Transverse colon (tissue), 4 donors: ENCODE data around the gene RAPGEF2.

Experiments
- EP300 ChIP-seq: sonication (generic); formaldehyde crosslinking; IDR thresholded peaks from one replicate; pipeline ENCODE4 v1.6.1; 2017; ENCODE audit warnings: antibody characterized with exemption, low read depth
- POLR2A ChIP-seq: fragments of 450-650 bp; IDR thresholded peaks from one replicate; pipeline ENCODE4 v1.6.1; 2016; ENCODE audit warnings: antibody characterized with exemption, mild to moderate bottlenecking, moderate library complexity
- POLR2AphosphoS5 ChIP-seq, 3 donors: sonication (generic); formaldehyde crosslinking; IDR thresholded peaks; one replicate each; pipeline ENCODE4 v1.6.1; 2016; ENCODE audit warnings: antibody characterized with exemption in 3 of 3
- TF ChIP-seq, protein P1 (sequence below), 5 experiments: fragments of 200-600 bp in 3 of 5; fragments of 450-650 bp in 2 of 5; sonication (generic) in 3 of 5; IDR thresholded peaks; 1 replicate in 2 of 5; 2 replicates in 3 of 5; pipeline ENCODE4 v1.5.1; 2016 to 2017; ENCODE audit warnings: antibody characterized with exemption in 5 of 5, inconsistent platforms in 3 of 5, mild to moderate bottlenecking in 2 of 5, moderate library complexity in 1 of 5

- TF ChIP-seq, protein P1, sequence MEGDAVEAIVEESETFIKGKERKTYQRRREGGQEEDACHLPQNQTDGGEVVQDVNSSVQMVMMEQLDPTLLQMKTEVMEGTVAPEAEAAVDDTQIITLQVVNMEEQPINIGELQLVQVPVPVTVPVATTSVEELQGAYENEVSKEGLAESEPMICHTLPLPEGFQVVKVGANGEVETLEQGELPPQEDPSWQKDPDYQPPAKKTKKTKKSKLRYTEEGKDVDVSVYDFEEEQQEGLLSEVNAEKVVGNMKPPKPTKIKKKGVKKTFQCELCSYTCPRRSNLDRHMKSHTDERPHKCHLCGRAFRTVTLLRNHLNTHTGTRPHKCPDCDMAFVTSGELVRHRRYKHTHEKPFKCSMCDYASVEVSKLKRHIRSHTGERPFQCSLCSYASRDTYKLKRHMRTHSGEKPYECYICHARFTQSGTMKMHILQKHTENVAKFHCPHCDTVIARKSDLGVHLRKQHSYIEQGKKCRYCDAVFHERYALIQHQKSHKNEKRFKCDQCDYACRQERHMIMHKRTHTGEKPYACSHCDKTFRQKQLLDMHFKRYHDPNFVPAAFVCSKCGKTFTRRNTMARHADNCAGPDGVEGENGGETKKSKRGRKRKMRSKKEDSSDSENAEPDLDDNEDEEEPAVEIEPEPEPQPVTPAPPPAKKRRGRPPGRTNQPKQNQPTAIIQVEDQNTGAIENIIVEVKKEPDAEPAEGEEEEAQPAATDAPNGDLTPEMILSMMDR (IDR thresholded peaks at IDR 0.05): no peak
- TF ChIP-seq POLR2AphosphoS5 (IDR thresholded peaks at IDR 0.05) (no peak), EP300 (no peak), POLR2A (no peak)
Observed at GRCh38 chr4:159153669-159154068, 50.8 kb downstream of the RAPGEF2 start.
